K562 (cell line): ENCODE results near the gene GRXCR2. TPM values are rescaled to one million over a fixed set of nuclear protein-coding genes. Genes with fewer than 3 reads are reported as not detected.

ENCODE experiments used
- ARID3A ChIP-seq: IDR thresholded peaks from 2 replicates; pipeline ENCODE4 v1.6.1; 2012; ENCODE audit warnings: low read depth, low read length, improper control_type of control experiment, borderline replicate concordance
- CEBPB ChIP-seq: fragments of 450-650 bp; IDR thresholded peaks from 2 replicates; pipeline ENCODE4 v1.6.1; 2016; ENCODE audit warnings: missing genetic modification characterization, missing compliant biosample characterization
- ETS2 ChIP-seq: IDR thresholded peaks from 2 replicates; pipeline ENCODE4 v1.6.1; 2016; ENCODE audit warnings: borderline replicate concordance, missing genetic modification characterization, mild to moderate bottlenecking, moderate library complexity, missing compliant biosample characterization; ENCODE audit not compliant: poor library complexity, severe bottlenecking
- HIVEP1 ChIP-seq: fragments of 250-450 bp; sonication (Bioruptor Pico); IDR thresholded peaks from 2 replicates; pipeline ENCODE4 v1.4.0; 2020; ENCODE audit warnings: mild to moderate bottlenecking
- HSF4 ChIP-seq: fragments of 250-450 bp; sonication (Bioruptor Pico); IDR thresholded peaks from 2 replicates; pipeline ENCODE4 v2.1.2; 2022; ENCODE audit warnings: mild to moderate bottlenecking, moderate library complexity, borderline replicate concordance
- KLF10 ChIP-seq: fragments of 250-450 bp; sonication (Bioruptor Pico); IDR thresholded peaks from 2 replicates; pipeline ENCODE4 v1.6.1; 2021; ENCODE audit warnings: matching md5 sums
- MEIS2 ChIP-seq: fragments of 450-650 bp; IDR thresholded peaks from 2 replicates; pipeline ENCODE4 v1.6.1; 2014; ENCODE audit warnings: mild to moderate bottlenecking; ENCODE audit not compliant: partially characterized antibody
- PRDM10 ChIP-seq: fragments of 450-650 bp; IDR thresholded peaks from 2 replicates; pipeline ENCODE4 v1.6.1; 2018; ENCODE audit not compliant: partially characterized antibody
- RUNX1 ChIP-seq: sonication (generic); IDR thresholded peaks from 2 replicates; pipeline ENCODE4 v1.6.1; 2016; ENCODE audit warnings: antibody characterized with exemption, low read depth
- SP1 ChIP-seq: sonication (generic); formaldehyde crosslinking; IDR thresholded peaks from 2 replicates; pipeline ENCODE4 v1.8.1; 2022; ENCODE audit warnings: mild to moderate bottlenecking, missing genetic modification reagents
- U2AF1 ChIP-seq: fragments of 200-400 bp; formaldehyde crosslinking; optimal IDR thresholded peaks from 2 replicates; pipeline ENCODE3; 2017; ENCODE audit warnings: mild to moderate bottlenecking, low read depth, low read length, moderate library complexity
- ZNF197 ChIP-seq: fragments of 200-800 bp; sonication (Bioruptor generic); IDR thresholded peaks from 2 replicates; pipeline ENCODE4 v1.6.1; 2016; ENCODE audit warnings: low read depth, missing genetic modification characterization, missing compliant biosample characterization
- ZNF644 ChIP-seq: fragments of 200-800 bp; sonication (Bioruptor generic); IDR thresholded peaks from 2 replicates; pipeline ENCODE4 v1.6.1; 2016; ENCODE audit warnings: low read depth, missing genetic modification characterization, missing compliant biosample characterization
- polyA plus RNA-seq, 8 experiments: library from polyadenylated mRNA; depleted of rRNA in 4 of 8; stranded (reverse) in 5 of 8; unstranded in 3 of 8; fragments of >200 nt; fragmentation: Nextera tagmentation in 2 of 8; fragmentation: Illumina TruSeq in 1 of 8; extraction: Ambion mirVana in 2 of 8; extraction: Trizol in 1 of 8; gene quantifications; 2 replicates each; pipeline versions ENCODE4 v1.2.1 to v1.2.3, GENCODE V29; 2011 to 2014; ENCODE audit warnings: inconsistent platforms in 1 of 8, missing spikeins in 1 of 8
- total RNA-seq, 7 experiments: library from RNA; depleted of rRNA in 6 of 7; stranded (reverse); fragments of >200 nt in 6 of 7; fragmentation: Illumina TruSeq in 2 of 7; extraction: Trizol in 2 of 7; gene quantifications; 2 replicates each; pipeline versions ENCODE4 v1.2.1 to v1.2.3, GENCODE V29; 2011 to 2021; ENCODE audit warnings: low replicate concordance in 1 of 7
- TF ChIP-seq, protein P1 (sequence below), 2 experiments: IDR thresholded peaks; 2 replicates each; pipeline ENCODE4 v1.6.1; 2012; ENCODE audit warnings: improper control_type of control experiment in 2 of 2, low read depth in 2 of 2, low read length in 2 of 2, borderline replicate concordance in 1 of 2
- TF ChIP-seq, protein P2 (sequence below): fragments of 450-650 bp; conservative IDR thresholded peaks from 2 replicates; pipeline ENCODE4 v1.6.1; 2016; ENCODE audit warnings: missing genetic modification characterization, low read depth, mild to moderate bottlenecking, control low read depth, missing compliant biosample characterization

Gene GRXCR2
- total and polyA plus RNA-seq, 9 of the 15 experiments (the other 6 are each of a cell fraction or from before 2014, with no cell fraction given) = not detected

GRCh38 chr5:145852990-145853389 is 19.8 kb downstream of the GRXCR2 start (continued):
- TF ChIP-seq, protein P1, sequence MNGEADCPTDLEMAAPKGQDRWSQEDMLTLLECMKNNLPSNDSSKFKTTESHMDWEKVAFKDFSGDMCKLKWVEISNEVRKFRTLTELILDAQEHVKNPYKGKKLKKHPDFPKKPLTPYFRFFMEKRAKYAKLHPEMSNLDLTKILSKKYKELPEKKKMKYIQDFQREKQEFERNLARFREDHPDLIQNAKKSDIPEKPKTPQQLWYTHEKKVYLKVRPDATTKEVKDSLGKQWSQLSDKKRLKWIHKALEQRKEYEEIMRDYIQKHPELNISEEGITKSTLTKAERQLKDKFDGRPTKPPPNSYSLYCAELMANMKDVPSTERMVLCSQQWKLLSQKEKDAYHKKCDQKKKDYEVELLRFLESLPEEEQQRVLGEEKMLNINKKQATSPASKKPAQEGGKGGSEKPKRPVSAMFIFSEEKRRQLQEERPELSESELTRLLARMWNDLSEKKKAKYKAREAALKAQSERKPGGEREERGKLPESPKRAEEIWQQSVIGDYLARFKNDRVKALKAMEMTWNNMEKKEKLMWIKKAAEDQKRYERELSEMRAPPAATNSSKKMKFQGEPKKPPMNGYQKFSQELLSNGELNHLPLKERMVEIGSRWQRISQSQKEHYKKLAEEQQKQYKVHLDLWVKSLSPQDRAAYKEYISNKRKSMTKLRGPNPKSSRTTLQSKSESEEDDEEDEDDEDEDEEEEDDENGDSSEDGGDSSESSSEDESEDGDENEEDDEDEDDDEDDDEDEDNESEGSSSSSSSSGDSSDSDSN (IDR thresholded peaks at IDR 0.05; ENCODE audit: borderline replicate concordance in 1 of 2, low read depth in 2 of 2, low read length in 2 of 2) = no peak
- TF ChIP-seq ZNF197 (no peak), MEIS2 (no peak), CEBPB (tag) (no peak), HSF4 (no peak), ETS2 (tag) (no peak), U2AF1 (no peak), ZNF644 (tag) (no peak), ARID3A (no peak), SP1 (CRISPR knock-in tag) (no peak), HIVEP1 (CRISPR knock-in tag) (no peak), PRDM10 (peak; percentile 15), RUNX1 (no peak), KLF10 (no peak)
- TF ChIP-seq, protein P2, sequence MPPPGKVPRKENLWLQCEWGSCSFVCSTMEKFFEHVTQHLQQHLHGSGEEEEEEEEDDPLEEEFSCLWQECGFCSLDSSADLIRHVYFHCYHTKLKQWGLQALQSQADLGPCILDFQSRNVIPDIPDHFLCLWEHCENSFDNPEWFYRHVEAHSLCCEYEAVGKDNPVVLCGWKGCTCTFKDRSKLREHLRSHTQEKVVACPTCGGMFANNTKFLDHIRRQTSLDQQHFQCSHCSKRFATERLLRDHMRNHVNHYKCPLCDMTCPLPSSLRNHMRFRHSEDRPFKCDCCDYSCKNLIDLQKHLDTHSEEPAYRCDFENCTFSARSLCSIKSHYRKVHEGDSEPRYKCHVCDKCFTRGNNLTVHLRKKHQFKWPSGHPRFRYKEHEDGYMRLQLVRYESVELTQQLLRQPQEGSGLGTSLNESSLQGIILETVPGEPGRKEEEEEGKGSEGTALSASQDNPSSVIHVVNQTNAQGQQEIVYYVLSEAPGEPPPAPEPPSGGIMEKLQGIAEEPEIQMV (tag) = 0 out of 2 replicates have a peak, but pooled peaks have one; percentile 5
